HG03575 (cell line): Measurements from ENCODE around the gene GUSB.
"Not testable (repeated sequence)": the region's sequence is repeated elsewhere in the genome, so short reads cannot be mapped to it uniquely, and the experiment has no call there.

Experiments
- ATAC-seq: cut with Tn5 transposase; IDR thresholded peaks from one replicate; pipeline ENCODE4 v1.9.1; 2021; ENCODE audit not compliant: unreplicated experiment, insufficient number of reproducible peaks, low FRiP score; ENCODE audit errors: extremely low read depth

Gene GUSB

DNA sequence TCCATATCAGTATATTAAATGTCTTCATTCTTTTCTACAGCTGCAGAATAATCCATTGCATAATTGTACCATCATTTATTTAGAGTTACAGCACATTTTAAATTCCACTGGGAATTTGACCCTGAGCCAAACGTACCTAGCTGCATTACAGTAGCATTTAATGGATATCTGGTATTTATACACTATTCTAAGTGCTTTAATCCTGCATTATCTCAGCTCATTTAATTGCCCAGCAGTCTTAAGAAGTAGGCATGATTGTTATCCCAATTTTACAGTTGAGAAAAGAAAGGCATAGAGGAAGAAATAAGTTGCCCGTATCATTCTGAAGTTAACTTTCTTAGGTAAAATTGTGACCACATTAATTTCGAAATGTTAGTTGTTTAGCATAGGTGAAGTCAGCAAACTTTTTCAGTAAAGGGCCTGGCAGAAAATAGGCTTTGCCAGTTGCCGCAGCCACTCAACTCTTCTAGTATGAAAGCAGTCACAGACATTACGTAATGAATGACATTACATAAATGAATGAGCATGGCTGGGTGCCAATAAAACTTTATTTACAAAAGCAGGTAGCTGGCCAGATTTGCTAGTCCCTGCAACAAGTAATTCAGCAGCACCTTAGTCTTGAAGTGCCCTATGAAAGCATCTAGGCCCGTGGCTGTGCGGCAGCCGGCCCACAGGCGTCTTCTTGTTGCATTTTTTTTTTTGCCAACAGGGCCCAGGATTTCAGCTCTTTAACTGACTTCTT lies 30.0 kb downstream of the GUSB start:
- no peak for ATAC-seq

GRCh38 chr7:65946904-65947303 lies 35.1 kb downstream of the GUSB start:
- no peak for ATAC-seq

GRCh38 chr7:65945787-65946186 lies 36.2 kb downstream of the GUSB start:
- ATAC-seq, result not testable (repeated sequence)

DNA sequence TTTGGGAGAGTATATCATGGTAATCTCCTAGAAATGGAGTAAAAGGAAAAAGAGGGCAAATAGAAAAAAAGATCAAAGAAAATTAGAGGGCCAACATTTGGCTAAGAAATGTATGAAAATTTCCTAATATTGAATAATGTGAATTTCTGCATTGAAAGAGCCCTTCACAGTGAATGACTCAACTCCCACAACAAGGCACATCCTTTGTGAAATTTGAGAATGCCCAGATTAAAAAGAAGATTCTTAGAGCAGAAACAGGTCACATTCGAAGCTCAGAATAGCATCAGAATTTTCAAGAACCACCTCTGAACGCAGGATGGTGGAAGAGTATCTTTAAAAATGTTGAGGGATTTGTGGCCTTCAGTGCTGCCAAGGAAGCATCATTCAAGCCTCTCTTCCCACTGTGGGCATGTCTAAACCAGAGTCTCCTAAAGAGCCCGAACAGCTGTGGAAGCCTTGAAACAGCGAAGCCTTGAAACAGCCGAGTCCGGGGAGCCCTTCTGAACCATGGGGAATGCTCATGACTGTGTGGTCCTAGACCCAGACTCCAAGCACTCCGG lies 43.6 kb downstream of the GUSB start:
- no peak for ATAC-seq

DNA sequence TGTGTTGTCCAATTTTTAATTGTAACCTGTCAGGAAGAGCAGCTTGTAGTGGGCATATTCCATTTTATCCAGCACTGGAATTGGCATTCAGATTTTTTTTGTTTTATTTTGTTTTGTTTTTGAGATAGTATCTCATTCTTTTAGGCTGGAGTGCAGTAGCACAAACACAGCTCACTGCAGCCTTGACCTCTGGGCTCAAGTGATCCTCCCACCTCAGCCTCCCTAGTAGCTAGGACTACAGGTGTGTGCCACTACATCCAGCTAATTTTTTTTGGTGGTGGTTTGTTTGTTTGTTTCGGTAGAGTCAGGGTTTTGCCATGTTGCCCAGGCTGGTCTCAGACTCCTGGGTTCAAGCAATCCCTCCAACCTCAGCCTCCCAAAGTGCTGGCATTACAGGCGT lies 44.7 kb downstream of the GUSB start:
- ATAC-seq, result no peak

- no peak for ATAC-seq
Observed at GRCh38 chr7:65931685-65932084, 50.3 kb downstream of the GUSB start.

DNA sequence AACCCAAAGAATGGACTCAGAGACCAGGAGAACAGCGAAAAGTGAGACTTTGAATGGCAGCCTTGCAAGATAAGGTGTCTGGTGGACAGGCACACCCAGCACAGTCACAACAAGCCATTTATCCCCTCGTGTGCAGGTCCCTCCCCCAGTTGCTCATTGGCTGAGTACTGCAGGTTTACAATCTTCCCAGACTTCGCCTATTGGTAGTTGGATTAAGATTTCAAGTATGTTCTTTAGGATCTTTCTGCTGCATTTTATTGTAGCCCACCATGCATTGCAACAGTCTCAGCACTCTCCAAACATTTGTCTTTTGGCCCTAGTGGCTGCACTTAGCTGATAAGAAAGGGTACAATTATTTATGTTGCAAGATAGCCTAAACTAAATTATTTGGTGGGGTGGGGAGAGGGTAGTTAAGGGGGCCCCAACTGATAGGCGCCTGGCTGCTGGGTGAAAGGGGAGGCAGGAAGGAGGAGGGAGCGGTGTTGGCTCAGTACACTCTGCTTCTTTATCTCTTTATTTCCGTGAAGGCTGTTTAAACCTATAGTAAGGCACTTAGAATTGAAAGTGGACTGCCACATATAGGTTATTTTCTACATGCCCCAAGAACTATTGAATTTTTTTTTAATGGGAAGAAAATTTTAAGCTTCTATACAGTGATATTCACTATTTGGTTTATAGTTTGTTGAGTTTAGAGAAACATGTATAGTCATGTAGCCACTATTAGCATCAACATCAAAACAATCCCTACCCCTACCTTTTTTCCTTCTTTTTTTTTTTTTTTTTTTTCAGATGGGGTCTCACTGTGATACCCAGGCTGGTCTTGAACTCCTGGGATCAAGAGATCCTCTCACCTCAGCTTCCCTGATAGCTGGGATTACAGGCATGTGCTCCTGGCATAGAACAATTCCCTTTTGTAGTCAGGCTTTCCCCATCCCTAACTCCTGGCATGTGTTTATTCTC lies 54.2 kb downstream of the GUSB start:
- ATAC-seq, result no peak

GRCh38 chr7:65926588-65926987 lies 55.4 kb downstream of the GUSB start:
- no peak for ATAC-seq

DNA sequence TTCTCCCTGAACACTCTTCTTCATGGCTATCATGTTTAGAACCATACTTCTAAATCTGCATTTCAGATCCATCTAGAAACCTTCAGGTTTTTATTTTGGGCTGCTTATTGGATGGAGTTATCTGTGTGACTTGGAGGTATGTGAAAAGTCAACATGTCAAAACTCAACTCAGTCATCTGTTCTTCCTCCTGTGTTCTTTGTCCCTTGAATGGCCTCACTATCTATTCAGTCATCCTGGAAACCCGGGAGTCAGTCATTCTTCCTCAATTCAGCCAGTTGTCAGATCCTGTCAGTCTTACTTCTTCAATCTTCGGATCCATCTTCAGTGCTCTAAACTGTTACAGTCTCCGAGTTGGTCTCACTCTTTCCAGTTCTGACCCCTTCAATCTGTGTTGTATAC lies 57.0 kb downstream of the GUSB start:
- no peak for ATAC-seq

DNA sequence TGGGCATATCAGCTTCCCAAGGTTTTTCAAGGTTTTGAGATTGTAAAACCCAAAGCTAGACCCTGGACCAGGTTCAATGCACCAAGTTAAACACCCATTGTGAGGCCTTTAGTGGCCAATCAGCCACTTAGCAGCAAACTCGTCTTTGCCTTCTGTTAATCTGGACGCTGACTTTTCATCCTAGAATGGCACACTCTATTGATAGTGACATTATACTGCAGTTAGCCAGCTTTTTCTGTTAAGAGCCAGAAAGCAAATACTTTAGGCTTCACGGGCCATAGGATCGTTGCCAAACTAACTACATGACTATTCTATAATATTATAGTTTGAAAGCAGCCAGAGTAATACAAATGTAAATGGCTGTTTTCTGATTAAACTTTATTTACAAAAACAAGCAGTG lies 57.8 kb downstream of the GUSB start:
- no peak for ATAC-seq

DNA sequence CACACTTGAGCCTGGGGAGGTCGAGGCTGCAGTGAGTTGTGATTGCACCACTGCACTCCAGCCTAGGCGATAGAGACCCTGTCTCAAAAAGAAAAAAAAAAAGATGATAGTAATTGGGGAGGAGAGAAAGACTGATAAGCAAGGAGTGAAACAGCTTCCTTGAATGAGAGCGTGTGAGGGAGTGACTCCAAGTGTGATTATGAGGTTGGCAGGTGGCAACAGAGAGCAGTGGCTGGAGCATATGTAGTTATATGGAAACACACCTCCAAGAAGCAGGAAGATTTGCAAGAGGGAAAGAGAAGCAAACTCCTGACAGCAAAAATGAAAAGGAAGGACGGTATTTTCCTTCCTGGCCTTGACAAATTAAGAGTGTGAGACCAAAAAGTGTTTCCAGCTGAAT lies 58.7 kb downstream of the GUSB start:
- ATAC-seq, result no peak

- no peak for ATAC-seq
Observed at GRCh38 chr7:65915921-65916657, 65.9 kb downstream of the GUSB start.

DNA sequence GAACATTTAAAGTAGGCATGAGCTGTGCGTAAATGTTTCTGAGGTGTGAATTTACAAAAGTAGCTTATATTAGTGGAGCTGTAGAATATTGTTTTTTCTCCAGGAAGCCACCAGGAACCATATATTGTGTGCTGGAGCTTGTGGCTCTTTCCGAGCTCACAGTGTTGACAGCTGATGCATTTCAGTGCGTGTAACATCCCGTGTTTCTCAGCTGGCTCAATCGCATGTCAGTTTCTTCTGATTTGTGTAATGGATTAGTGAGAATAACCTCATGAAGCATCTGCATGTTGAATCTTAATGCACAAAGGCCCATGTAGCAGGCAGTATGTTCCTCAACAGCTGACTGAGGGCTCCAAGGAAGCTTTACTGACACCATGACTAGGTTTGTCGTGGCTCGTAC lies 69.8 kb downstream of the GUSB start:
- no peak for ATAC-seq
